ENCODE data around the gene HOXC12.

- TF ChIP-seq CTCF (tag by site-specific recombination; IDR thresholded peaks at IDR 0.05) (no peak), PRDM1 (tag by site-specific recombination; IDR thresholded peaks at IDR 0.05) (peak; percentile 82), ZNF404 (tag by site-specific recombination; IDR thresholded peaks at IDR 0.05) (no peak), ZNF785 (tag by site-specific recombination; IDR thresholded peaks at IDR 0.05) (no peak), ZNF510 (tag by site-specific recombination; IDR thresholded peaks at IDR 0.05; ENCODE audit: insufficient replicate concordance) (no peak), ZNF211 (tag by site-specific recombination; IDR thresholded peaks at IDR 0.05; ENCODE audit: low read depth) (no peak), PATZ1 (tag by site-specific recombination; IDR thresholded peaks at IDR 0.05) (no peak), ZSCAN30 (tag by site-specific recombination; IDR thresholded peaks at IDR 0.05) (no peak), ZSCAN18 (tag by site-specific recombination; IDR thresholded peaks at IDR 0.05) (no peak), ZNF521 (tag by site-specific recombination; IDR thresholded peaks at IDR 0.05) (no peak), TRIM28 (IDR thresholded peaks at IDR 0.05; ENCODE audit: borderline replicate concordance, low read length) (no peak)
Observed at GRCh38 chr12:53969588-53970259, 15.0 kb downstream of the HOXC12 start.

All from HEK293 (cell line).